Measurements from ENCODE around the gene HLX.

The HLX gene

DNA sequence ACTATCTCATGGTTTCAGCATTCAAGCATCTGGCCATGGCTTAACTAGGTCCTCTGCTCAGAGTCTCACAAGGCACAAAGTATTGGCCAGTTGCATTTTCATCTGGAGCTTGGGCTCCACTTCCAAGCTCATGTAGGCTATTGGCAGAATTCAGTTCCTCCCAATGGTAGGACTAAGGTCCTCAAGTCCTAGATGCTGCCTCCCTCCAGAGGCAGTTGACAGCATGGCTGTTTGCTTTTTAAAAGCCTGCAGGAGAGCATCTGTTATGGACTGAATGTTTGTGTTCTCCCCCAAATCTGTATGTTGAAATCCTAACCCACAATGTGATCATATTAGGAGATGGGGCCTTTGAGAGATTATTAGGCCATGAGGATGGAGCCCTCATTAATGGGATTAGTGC, 38.0 kb upstream of the HLX start:
- TF ChIP-seq POLR2A (IDR thresholded peaks at IDR 0.05; ENCODE audit: extremely low read depth, insufficient read length), result no peak
- H3K4me3 ChIP-seq (ENCODE audit: low read depth, low read length), result no peak overlapping the region
- DNase-seq (ENCODE audit: low read depth), result peak; percentile 4

- DNase-seq (ENCODE audit: low read depth), result no peak
- H3K4me3 ChIP-seq (ENCODE audit: low read depth, low read length), result no peak overlapping the region
- TF ChIP-seq MAX (IDR thresholded peaks at IDR 0.05; ENCODE audit: low read depth, low read length), result no peak
These were observed 35.7 kb upstream of the HLX start for GRCh38 chr1:220843481-220844011.

DNA sequence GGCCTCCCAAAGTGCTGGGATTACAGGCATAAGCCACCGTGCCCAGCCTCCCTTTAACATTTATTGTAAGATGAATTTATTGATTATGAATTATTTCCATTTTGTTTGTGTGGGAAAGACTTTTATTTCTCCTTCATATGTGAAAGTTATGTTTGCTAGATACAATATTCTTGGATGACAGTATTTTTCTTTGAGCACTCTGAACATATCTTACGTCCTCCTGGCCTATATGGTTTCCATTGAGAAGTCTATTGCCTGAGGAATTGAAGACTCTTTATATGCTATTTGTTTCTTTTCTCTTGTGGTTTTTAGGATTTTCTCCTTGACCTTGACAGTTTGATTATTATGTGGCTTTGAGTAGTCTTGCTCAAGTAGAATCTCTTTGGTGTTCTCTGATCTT, 26.8 kb upstream of the HLX start:
- H3K4me3 ChIP-seq (ENCODE audit: low read depth, low read length), result no peak overlapping the region
- TF ChIP-seq CTCF (IDR thresholded peaks at IDR 0.05; ENCODE audit: low read depth, low read length), result no peak
- no peak for TF ChIP-seq MAX (IDR thresholded peaks at IDR 0.05; ENCODE audit: low read depth, low read length)
- TF ChIP-seq POLR2A (IDR thresholded peaks at IDR 0.05; ENCODE audit: extremely low read depth, insufficient read length), result no peak
- no peak for TF ChIP-seq MYC (IDR thresholded peaks at IDR 0.05; ENCODE audit: low read depth, low read length)
- DNase-seq (ENCODE audit: low read depth), result no peak

- no peak for DNase-seq (ENCODE audit: low read depth)
- H3K4me3 ChIP-seq (ENCODE audit: low read depth, low read length), result no peak overlapping the region
- TF ChIP-seq MYC (IDR thresholded peaks at IDR 0.05; ENCODE audit: low read depth, low read length) (no peak), POLR2A (IDR thresholded peaks at IDR 0.05; ENCODE audit: extremely low read depth, insufficient read length) (no peak), MAX (IDR thresholded peaks at IDR 0.05; ENCODE audit: low read depth, low read length) (no peak)
These were observed 6.9 kb upstream of the HLX start for GRCh38 chr1:220872296-220872695.

DNA sequence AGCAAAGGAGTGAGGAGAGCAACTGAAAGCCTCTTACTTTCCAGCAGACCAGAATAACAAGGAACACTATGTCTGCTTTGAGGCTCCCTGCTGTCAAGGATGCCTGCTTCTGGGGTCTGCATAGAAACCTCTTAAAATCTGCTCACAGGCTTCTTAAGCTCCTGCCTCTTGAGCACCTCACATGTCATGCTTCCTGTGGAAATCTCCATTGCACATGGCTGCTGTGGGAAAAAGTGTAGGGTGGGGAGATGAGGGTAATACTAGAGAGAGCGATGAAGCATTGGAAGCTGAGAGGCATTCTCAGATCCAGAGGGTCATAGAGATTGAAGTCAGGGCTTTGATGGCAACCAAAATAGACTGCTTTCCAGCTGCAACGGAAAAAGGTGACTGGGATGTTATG, 6.2 kb upstream of the HLX start:
- H3K4me3 ChIP-seq (ENCODE audit: low read depth, low read length), result no peak overlapping the region
- TF ChIP-seq POLR2A (IDR thresholded peaks at IDR 0.05; ENCODE audit: extremely low read depth, insufficient read length), result no peak
- DNase-seq (ENCODE audit: low read depth), result no peak

DNA sequence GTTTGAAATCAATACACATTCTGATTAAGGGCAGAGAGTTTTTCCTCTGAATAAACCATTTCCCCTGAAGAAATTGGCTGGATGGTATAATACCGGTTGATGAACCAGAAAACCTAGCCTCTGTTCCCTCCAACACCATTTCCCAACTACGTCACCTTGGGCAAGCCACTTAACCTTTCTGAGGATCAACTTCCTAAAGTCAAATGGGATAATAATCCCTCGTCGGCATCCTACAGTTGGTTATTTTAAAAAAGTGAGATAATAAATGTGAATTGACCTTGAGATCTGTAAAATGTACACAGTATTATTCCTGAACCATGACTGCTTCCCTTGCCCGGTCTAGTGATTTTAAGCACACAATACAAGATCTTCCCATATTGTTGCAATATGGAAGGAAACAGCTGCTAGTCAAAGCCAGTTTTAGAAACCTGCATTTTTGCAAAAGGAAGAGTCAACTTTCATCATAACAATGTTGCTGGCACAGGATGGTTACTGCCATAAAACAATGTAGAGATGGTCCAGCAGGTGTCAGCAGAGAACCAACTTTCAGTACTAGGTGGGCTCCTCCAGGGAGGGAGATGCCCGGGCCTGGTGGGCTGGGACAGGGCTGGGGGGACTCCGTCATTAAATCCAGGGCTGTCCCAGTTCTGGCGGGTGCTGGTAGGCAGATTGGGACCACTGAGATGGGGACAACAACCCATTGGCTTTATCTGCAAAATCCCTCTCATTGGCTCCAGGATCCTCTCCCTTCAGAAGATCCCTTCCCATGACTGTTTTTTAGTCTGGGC, 5.2 kb upstream of the HLX start:
- no peak overlapping the region for H3K4me3 ChIP-seq (ENCODE audit: low read depth, low read length)
- TF ChIP-seq POLR2A (IDR thresholded peaks at IDR 0.05; ENCODE audit: extremely low read depth, insufficient read length), result no peak
- TF ChIP-seq CTCF (IDR thresholded peaks at IDR 0.05; ENCODE audit: low read depth, low read length), result peak; percentile 50
- peak; percentile 61 for DNase-seq (ENCODE audit: low read depth)

- DNase-seq (ENCODE audit: low read depth), result no peak
- no peak overlapping the region for H3K4me3 ChIP-seq (ENCODE audit: low read depth, low read length)
- no peak for TF ChIP-seq MAX (IDR thresholded peaks at IDR 0.05; ENCODE audit: low read depth, low read length)
- no peak for TF ChIP-seq POLR2A (IDR thresholded peaks at IDR 0.05; ENCODE audit: extremely low read depth, insufficient read length)
- TF ChIP-seq CTCF (IDR thresholded peaks at IDR 0.05; ENCODE audit: low read depth, low read length), result no peak
- no peak for TF ChIP-seq MYC (IDR thresholded peaks at IDR 0.05; ENCODE audit: low read depth, low read length)
These were observed 4.0 kb upstream of the HLX start for GRCh38 chr1:220875260-220875659.

All from NB4 (cell line).